ENCODE data around the gene TMEM209.

The TMEM209 gene

GRCh38 chr7:130162196-130162595 lies 43.0 kb downstream of the TMEM209 start:
- no peak overlapping the region for H3K27ac ChIP-seq (ENCODE audit: low read depth, low read length)

GRCh38 chr7:130160455-130160854 lies 44.8 kb downstream of the TMEM209 start:
- H3K9me2 ChIP-seq (replicated peaks; ENCODE audit: insufficient read depth, low read length), result no peaks in the 10 kb centered on the region
- 0 out of 2 replicates have a peak, but pooled peaks cover under 1% of the 10 kb centered on the region for H3F3A ChIP-seq (ENCODE audit: insufficient read depth)
- H3K4me3 ChIP-seq (ENCODE audit: insufficient read depth, low read length, poor library complexity, severe bottlenecking), result no peak overlapping the region
- no peak overlapping the region for H3K9ac ChIP-seq (ENCODE audit: low read length)
- no peaks in the 10 kb centered on the region for H3K79me2 ChIP-seq (ENCODE audit: insufficient read depth, low read length)
- no peaks in the 10 kb centered on the region for H3K9me3 ChIP-seq (ENCODE audit: insufficient read depth, low read length)
- no peak overlapping the region for H2AFZ ChIP-seq (ENCODE audit: low read depth, low read length, severe bottlenecking)
- no peaks in the 10 kb centered on the region for H4K20me1 ChIP-seq (ENCODE audit: low read depth, low read length)
- no peak for TF ChIP-seq EZH2phosphoT487 (conservative IDR thresholded peaks at IDR 0.05; ENCODE audit: low read length)
- no peak for TF ChIP-seq CTCF (IDR thresholded peaks at IDR 0.05; ENCODE audit: insufficient read depth, low read length, poor library complexity, severe bottlenecking)
- peaks cover 13% of the 10 kb centered on the region for H3K36me3 ChIP-seq (ENCODE audit: low read length)
- no peak overlapping the region for H3K4me2 ChIP-seq (ENCODE audit: low read depth, low read length, poor library complexity, severe bottlenecking)
- no peak overlapping the region for H3K27ac ChIP-seq (ENCODE audit: low read depth, low read length)
- no peaks in the 10 kb centered on the region for H3K27me3 ChIP-seq (ENCODE audit: low read length)

More at GRCh38 chr7:130162196-130162595, 43.0 kb downstream of the TMEM209 start:
- H2AFZ ChIP-seq (ENCODE audit: low read depth, low read length, severe bottlenecking), result no peak overlapping the region
- peaks cover 8% of the 10 kb centered on the region for H3F3A ChIP-seq (ENCODE audit: insufficient read depth)
- H3K9me3 ChIP-seq (ENCODE audit: insufficient read depth, low read length), result no peaks in the 10 kb centered on the region
- TF ChIP-seq CTCF (IDR thresholded peaks at IDR 0.05; ENCODE audit: insufficient read depth, low read length, poor library complexity, severe bottlenecking), result no peak
- no peak for TF ChIP-seq EZH2phosphoT487 (conservative IDR thresholded peaks at IDR 0.05; ENCODE audit: low read length)
- H3K79me2 ChIP-seq (ENCODE audit: insufficient read depth, low read length), result no peaks in the 10 kb centered on the region
- H3K4me2 ChIP-seq (ENCODE audit: low read depth, low read length, poor library complexity, severe bottlenecking), result no peak overlapping the region
- H3K4me3 ChIP-seq (ENCODE audit: insufficient read depth, low read length, poor library complexity, severe bottlenecking), result no peak overlapping the region
- H3K36me3 ChIP-seq (ENCODE audit: low read length), result peaks cover 27% of the 10 kb centered on the region
- no peaks in the 10 kb centered on the region for H3K27me3 ChIP-seq (ENCODE audit: low read length)
- no peaks in the 10 kb centered on the region for H4K20me1 ChIP-seq (ENCODE audit: low read depth, low read length)
- H3K9me2 ChIP-seq (replicated peaks; ENCODE audit: insufficient read depth, low read length), result no peaks in the 10 kb centered on the region
- H3K9ac ChIP-seq (ENCODE audit: low read length), result no peak overlapping the region

GRCh38 chr7:130160023-130160422 lies 45.2 kb downstream of the TMEM209 start:
- TF ChIP-seq EZH2phosphoT487 (conservative IDR thresholded peaks at IDR 0.05; ENCODE audit: low read length), result no peak
- peaks cover 9% of the 10 kb centered on the region for H3K36me3 ChIP-seq (ENCODE audit: low read length)

GRCh38 chr7:130157700-130158099 lies 47.5 kb downstream of the TMEM209 start:
- no peak for TF ChIP-seq CTCF (IDR thresholded peaks at IDR 0.05; ENCODE audit: insufficient read depth, low read length, poor library complexity, severe bottlenecking)
- TF ChIP-seq EZH2phosphoT487 (conservative IDR thresholded peaks at IDR 0.05; ENCODE audit: low read length), result no peak
- no peaks in the 10 kb centered on the region for H3K9me2 ChIP-seq (replicated peaks; ENCODE audit: insufficient read depth, low read length)
- H3K4me3 ChIP-seq (ENCODE audit: insufficient read depth, low read length, poor library complexity, severe bottlenecking), result no peak overlapping the region
- no peak overlapping the region for H3K27ac ChIP-seq (ENCODE audit: low read depth, low read length)
- H3K79me2 ChIP-seq (ENCODE audit: insufficient read depth, low read length), result no peaks in the 10 kb centered on the region
- H3K9ac ChIP-seq (ENCODE audit: low read length), result no peak overlapping the region
- H3F3A ChIP-seq (ENCODE audit: insufficient read depth), result 0 out of 2 replicates have a peak, but pooled peaks cover 7% of the 10 kb centered on the region
- no peaks in the 10 kb centered on the region for H3K27me3 ChIP-seq (ENCODE audit: low read length)
- no peaks in the 10 kb centered on the region for H3K36me3 ChIP-seq (ENCODE audit: low read length)
- H2AFZ ChIP-seq (ENCODE audit: low read depth, low read length, severe bottlenecking), result no peak overlapping the region
- H4K20me1 ChIP-seq (ENCODE audit: low read depth, low read length), result no peaks in the 10 kb centered on the region
- H3K9me3 ChIP-seq (ENCODE audit: insufficient read depth, low read length), result no peaks in the 10 kb centered on the region
- H3K4me2 ChIP-seq (ENCODE audit: low read depth, low read length, poor library complexity, severe bottlenecking), result no peak overlapping the region

More at GRCh38 chr7:130160023-130160422, 45.2 kb downstream of the TMEM209 start:
- no peaks in the 10 kb centered on the region for H3K27me3 ChIP-seq (ENCODE audit: low read length)
- no peak overlapping the region for H3K4me2 ChIP-seq (ENCODE audit: low read depth, low read length, poor library complexity, severe bottlenecking)
- no peak overlapping the region for H3K9ac ChIP-seq (ENCODE audit: low read length)
- H3K27ac ChIP-seq (ENCODE audit: low read depth, low read length), result no peak overlapping the region
- H4K20me1 ChIP-seq (ENCODE audit: low read depth, low read length), result no peaks in the 10 kb centered on the region
- 0 out of 2 replicates have a peak, but pooled peaks cover 4% of the 10 kb centered on the region for H3F3A ChIP-seq (ENCODE audit: insufficient read depth)
- H2AFZ ChIP-seq (ENCODE audit: low read depth, low read length, severe bottlenecking), result no peak overlapping the region
- H3K4me3 ChIP-seq (ENCODE audit: insufficient read depth, low read length, poor library complexity, severe bottlenecking), result no peak overlapping the region
- no peaks in the 10 kb centered on the region for H3K79me2 ChIP-seq (ENCODE audit: insufficient read depth, low read length)
- H3K9me2 ChIP-seq (replicated peaks; ENCODE audit: insufficient read depth, low read length), result no peaks in the 10 kb centered on the region
- H3K9me3 ChIP-seq (ENCODE audit: insufficient read depth, low read length), result no peaks in the 10 kb centered on the region

All from SU-DHL-6 (cell line).